ENCODE measurements around the gene SH3RF1. TPM values are rescaled to one million over a fixed set of nuclear protein-coding genes. Genes with fewer than 3 reads are reported as not detected.
A peak's percentile ranks its signal among the peaks of the same experiment; 100 is the strongest.

The SH3RF1 gene
- total and polyA plus RNA-seq, 2 of the 8 experiments (the other 6 are each of a cell fraction or from before 2014, with no cell fraction given), result 6.9 to 15.1 TPM

GRCh38 chr4:169174247-169174646, 96.5 kb downstream of the SH3RF1 start:
- Histone ChIP-seq H3K79me1 (ENCODE audit: low read depth, low read length) (no peaks in the 10 kb centered on the region; the same call in 1 of the 2 replicates), H3K27ac (ENCODE audit: low read depth, low read length) (no peak overlapping the region), H3K56ac (replicated peaks; ENCODE audit: insufficient read length, low read depth, low read length) (no peak overlapping the region), H2AK5ac (ENCODE audit: low read depth, low read length) (no peak overlapping the region), H3K4me2 (ENCODE audit: insufficient read depth in 1 of 2, low read depth in 2 of 2, low read length in 2 of 2) (no peak overlapping the region), H4K5ac (ENCODE audit: insufficient read length, low read depth, low read length) (no peak overlapping the region), H3K9ac (replicated peaks in 1 of 4; ENCODE audit: extremely low read depth in 1 of 4, low read depth in 3 of 4, low read length in 3 of 4) (no peak overlapping the region), H2BK120ac (replicated peaks; ENCODE audit: low read depth, low read length) (no peak overlapping the region), H2AFZ (ENCODE audit: low read length) (no peak overlapping the region), H2BK5ac (ENCODE audit: low read depth, low read length) (no peak overlapping the region), H3K79me2 (ENCODE audit: control insufficient read depth in 1 of 2, insufficient read depth in 2 of 2, low read length in 2 of 2) (peaks cover 0 to 9% of the 10 kb centered on the region in 2 experiments; a peak in 1 of 4 replicates), H3K27me3 (replicated peaks in 1 of 4; ENCODE audit: control insufficient read depth in 3 of 4, extremely low read depth in 1 of 4, insufficient read depth in 3 of 4, low read length in 3 of 4) (no peaks in the 10 kb centered on the region), H3K23me2 (ENCODE audit: low read depth, low read length) (no peaks in the 10 kb centered on the region; the same call in 1 of the 2 replicates), H3K18ac (ENCODE audit: extremely low read depth, low read length) (no peak overlapping the region), H4K91ac (replicated peaks; ENCODE audit: insufficient read length, low read length) (no peak overlapping the region), H3K14ac (ENCODE audit: insufficient read length) (no peak overlapping the region), H4K8ac (ENCODE audit: extremely low read depth, insufficient read depth, low read length) (no peak overlapping the region), H3K4me3 (ENCODE audit: extremely low read depth in 1 of 4, insufficient read depth in 2 of 4, low read depth in 3 of 4, low read length in 4 of 4) (no peak overlapping the region), H3K4ac (replicated peaks; ENCODE audit: insufficient read length, low read depth, low read length) (no peak overlapping the region), H3K23ac (ENCODE audit: insufficient read length) (no peak overlapping the region), H2BK15ac (ENCODE audit: low read length) (no peak overlapping the region), H3K9me3 (ENCODE audit: insufficient read depth in 2 of 2, low read depth in 1 of 2, low read length in 1 of 2) (no peaks in the 10 kb centered on the region), H3K36me3 (ENCODE audit: control insufficient read depth in 2 of 4, insufficient read depth in 4 of 4, low read length in 3 of 4) (no peaks in the 10 kb centered on the region), H4K20me1 (replicated peaks in 1 of 2; ENCODE audit: control insufficient read depth in 1 of 2, insufficient read depth in 2 of 2, low read length in 2 of 2) (no peaks in the 10 kb centered on the region), H3K4me1 (replicated peaks in 1 of 4; ENCODE audit: control insufficient read depth in 3 of 4, insufficient read depth in 4 of 4, low read length in 3 of 4) (no peaks in the 10 kb centered on the region; a peak in 1 of 7 replicates), H2BK12ac (ENCODE audit: low read depth, low read length) (no peak overlapping the region), H2BK20ac (ENCODE audit: low read length) (no peak overlapping the region)
- ChIA-PET CTCF (ENCODE audit: partially characterized antibody) (interaction anchor here (0.7 to 2.3 kb wide), 8 partner anchors 8 to 159 kb away, joined by 3 to 6 read pairs (median 3); no protein-coding TSS in a partner anchor), POLR2A (ENCODE audit: partially characterized antibody) (no interaction called here)
- 91% methylated on average over 3 of the region's 3 CpGs; no CpG with 5 or more reads in 1 of the 2 experiments for WGBS, 2 experiments (ENCODE audit: extremely low coverage in 1 of 2, insufficient coverage in 1 of 2, insufficient read length in 1 of 2, insufficient replicate concordance in 2 of 2, low coverage in 1 of 2, low lambda C conversion rate in 2 of 2, missing lambda C conversion rate in 1 of 2)
- no peak for TF ChIP-seq CHD2 (IDR thresholded peaks at IDR 0.05; ENCODE audit: low read length)
- TF ChIP-seq, protein P1, sequence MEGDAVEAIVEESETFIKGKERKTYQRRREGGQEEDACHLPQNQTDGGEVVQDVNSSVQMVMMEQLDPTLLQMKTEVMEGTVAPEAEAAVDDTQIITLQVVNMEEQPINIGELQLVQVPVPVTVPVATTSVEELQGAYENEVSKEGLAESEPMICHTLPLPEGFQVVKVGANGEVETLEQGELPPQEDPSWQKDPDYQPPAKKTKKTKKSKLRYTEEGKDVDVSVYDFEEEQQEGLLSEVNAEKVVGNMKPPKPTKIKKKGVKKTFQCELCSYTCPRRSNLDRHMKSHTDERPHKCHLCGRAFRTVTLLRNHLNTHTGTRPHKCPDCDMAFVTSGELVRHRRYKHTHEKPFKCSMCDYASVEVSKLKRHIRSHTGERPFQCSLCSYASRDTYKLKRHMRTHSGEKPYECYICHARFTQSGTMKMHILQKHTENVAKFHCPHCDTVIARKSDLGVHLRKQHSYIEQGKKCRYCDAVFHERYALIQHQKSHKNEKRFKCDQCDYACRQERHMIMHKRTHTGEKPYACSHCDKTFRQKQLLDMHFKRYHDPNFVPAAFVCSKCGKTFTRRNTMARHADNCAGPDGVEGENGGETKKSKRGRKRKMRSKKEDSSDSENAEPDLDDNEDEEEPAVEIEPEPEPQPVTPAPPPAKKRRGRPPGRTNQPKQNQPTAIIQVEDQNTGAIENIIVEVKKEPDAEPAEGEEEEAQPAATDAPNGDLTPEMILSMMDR (IDR thresholded peaks at IDR 0.05; ENCODE audit: control extremely low read depth in 1 of 3, insufficient read depth in 1 of 3, low read depth in 1 of 3, low read length in 3 of 3), result peak in 1 of 3 experiments; percentile 9; a peak in 1 of 4 replicates
- DNase-seq (ENCODE audit: low read depth in 1 of 2, low spot score in 2 of 2) (no peak), FAIRE-seq (no peak)
